Measurements from ENCODE around the gene FAM50B.
A peak's percentile ranks its signal among the peaks of the same experiment; 100 is the strongest.

FAM50B gene

DNA sequence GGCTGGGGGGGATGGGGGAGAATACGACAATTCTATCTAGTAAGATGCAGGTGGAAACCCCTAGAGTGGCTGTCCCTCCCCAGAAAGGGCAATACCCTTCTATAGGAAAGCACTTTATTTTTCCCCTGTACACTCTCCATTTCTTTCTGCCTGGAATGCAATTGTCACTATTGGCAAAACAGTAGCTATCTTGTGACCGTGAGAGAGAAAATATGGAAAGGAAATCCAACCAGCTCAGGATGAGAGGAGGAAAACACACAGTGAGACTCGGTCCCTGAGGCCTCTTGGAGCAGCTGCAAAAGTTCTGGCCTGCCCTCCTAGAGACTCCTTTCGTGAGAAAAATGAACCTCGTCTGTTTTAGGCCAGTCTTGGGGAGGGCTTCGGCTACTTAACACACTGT lies 43.4 kb downstream of the FAM50B start:
- ATAC-seq (replicated peaks) (no peak), DNase-seq (no peak)
- Mint-ChIP-seq H3K36me3 (ENCODE audit: insufficient read depth) (no peaks in the 10 kb centered on the region), H3K9me3 (no peaks in the 10 kb centered on the region), H3K27me3 (peaks cover 11 to 15% of the 10 kb centered on the region in 2 donors), H3K27ac (no peak overlapping the region), H3K4me3 (no peak overlapping the region), H3K4me1 (ENCODE audit: low read depth in 2 of 2) (no peaks in the 10 kb centered on the region)

DNA sequence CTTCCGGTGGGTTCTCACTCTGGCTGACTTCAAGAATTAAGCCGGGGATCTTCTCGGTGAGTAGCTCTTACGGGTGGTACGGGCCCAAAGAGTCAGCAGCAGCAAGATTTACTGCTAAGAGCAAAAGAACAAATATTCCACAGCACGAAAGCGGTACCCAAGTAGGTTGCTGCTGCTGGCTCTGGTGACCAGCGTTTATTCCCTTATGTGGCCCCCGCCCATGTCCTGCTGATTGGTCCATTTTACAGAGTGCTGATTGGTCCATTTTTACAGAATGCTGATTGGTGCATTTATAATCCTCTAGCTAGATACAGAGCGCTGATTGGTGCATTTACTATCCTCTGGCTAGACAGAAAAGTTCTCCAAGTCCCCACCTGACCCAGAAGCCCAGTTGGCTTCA lies 44.3 kb downstream of the FAM50B start:
- Mint-ChIP-seq H3K9me3 (no peaks in the 10 kb centered on the region), H3K4me3 (no peak overlapping the region), H3K27me3 (peaks cover 15 to 18% of the 10 kb centered on the region in 2 donors), H3K27ac (no peak overlapping the region), H3K36me3 (ENCODE audit: insufficient read depth) (no peaks in the 10 kb centered on the region), H3K4me1 (ENCODE audit: low read depth in 2 of 2) (no peaks in the 10 kb centered on the region)
- DNase-seq (no peak), ATAC-seq (replicated peaks) (no peak)

DNA sequence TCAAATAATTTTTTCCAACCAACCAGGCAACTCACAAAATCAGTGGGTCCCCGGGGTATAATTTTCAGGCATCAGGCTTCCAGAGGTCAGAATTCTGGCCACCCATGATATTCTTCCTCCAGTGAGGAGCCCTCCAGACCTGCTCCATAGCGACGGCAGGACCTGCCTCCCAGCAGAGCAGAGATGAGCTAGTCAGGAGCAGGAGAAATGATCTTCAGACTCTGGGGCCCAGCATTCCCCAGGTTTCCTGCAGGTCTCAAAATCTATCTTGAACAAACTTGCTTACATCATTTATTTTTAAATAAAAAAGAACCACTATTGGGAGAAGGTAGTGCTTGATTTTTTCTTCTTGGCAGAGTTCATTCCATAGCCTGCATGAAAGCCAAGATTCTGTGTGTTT lies 44.7 kb downstream of the FAM50B start:
- Mint-ChIP-seq H3K27ac (no peak overlapping the region), H3K27me3 (peaks cover 19 to 22% of the 10 kb centered on the region in 2 donors)
- ATAC-seq (replicated peaks), result no peak

DNA sequence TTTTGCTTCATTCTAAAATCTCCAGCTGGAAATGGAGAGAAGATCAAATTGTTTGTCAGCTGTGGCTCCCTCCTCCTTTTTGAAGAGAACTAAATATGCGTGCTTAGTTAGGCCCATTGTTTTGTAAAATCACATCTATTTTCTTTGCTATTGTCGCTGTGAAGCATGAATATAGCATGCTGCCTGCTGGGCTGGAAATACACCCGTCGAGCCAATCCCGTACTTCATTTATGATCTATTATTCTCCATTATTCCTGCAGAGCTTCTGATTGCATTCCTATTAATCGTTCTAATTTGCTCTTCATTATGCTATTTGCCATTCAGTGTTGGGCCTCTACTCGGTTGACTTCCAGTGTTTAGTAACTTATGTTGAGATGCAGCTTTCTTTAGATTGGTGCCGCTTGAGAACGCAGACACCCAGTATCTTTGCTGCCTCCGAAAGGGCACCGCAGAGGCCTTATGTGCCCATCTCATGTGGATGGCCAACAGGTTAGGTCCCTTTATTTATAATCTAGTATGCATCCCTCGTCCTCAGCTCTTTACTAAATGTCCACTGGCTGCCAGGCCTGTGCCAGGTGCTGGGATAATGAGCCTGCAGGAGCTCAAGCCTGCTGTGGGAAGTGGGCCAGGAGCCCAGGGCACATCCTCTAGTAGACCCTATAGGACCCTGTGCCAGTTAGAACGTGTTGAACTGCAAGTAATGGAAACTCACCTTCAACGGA lies 45.6 kb downstream of the FAM50B start:
- no peak overlapping the region for H3K27ac Mint-ChIP-seq
- no peaks in the 10 kb centered on the region for H3K36me3 Mint-ChIP-seq (ENCODE audit: insufficient read depth)
- H3K27me3 Mint-ChIP-seq, result peaks cover 28% of the 10 kb centered on the region in 2 donors
- no peaks in the 10 kb centered on the region for H3K4me1 Mint-ChIP-seq (ENCODE audit: low read depth in 2 of 2)
- DNase-seq (no peak), ATAC-seq (replicated peaks) (no peak)
- H3K4me3 Mint-ChIP-seq, result no peak overlapping the region
- H3K9me3 Mint-ChIP-seq, result no peaks in the 10 kb centered on the region

More for the DNA sequence above, 44.7 kb downstream of the FAM50B start:
- Mint-ChIP-seq H3K36me3 (ENCODE audit: insufficient read depth) (no peaks in the 10 kb centered on the region), H3K4me3 (no peak overlapping the region), H3K4me1 (ENCODE audit: low read depth in 2 of 2) (no peaks in the 10 kb centered on the region), H3K9me3 (no peaks in the 10 kb centered on the region)
- DNase-seq, result no peak

GRCh38 chr6:3895312-3895653 lies 46.1 kb downstream of the FAM50B start:
- Mint-ChIP-seq H3K36me3 (ENCODE audit: insufficient read depth) (no peaks in the 10 kb centered on the region), H3K9me3 (no peaks in the 10 kb centered on the region), H3K4me1 (ENCODE audit: low read depth in 2 of 2) (no peaks in the 10 kb centered on the region), H3K27ac (no peak overlapping the region), H3K27me3 (peaks cover 28% of the 10 kb centered on the region in 2 donors), H3K4me3 (no peak overlapping the region)
- ATAC-seq (replicated peaks) (no peak), DNase-seq (no peak)

GRCh38 chr6:3895805-3896204 lies 46.6 kb downstream of the FAM50B start:
- no peaks in the 10 kb centered on the region for H3K36me3 Mint-ChIP-seq (ENCODE audit: insufficient read depth)
- no peak for DNase-seq
- no peak for ATAC-seq (replicated peaks)
- peak overlapping the region in 1 of 2 donors; percentile 58 for H3K27ac Mint-ChIP-seq
- no peak overlapping the region for H3K4me3 Mint-ChIP-seq
- no peaks in the 10 kb centered on the region for H3K4me1 Mint-ChIP-seq (ENCODE audit: low read depth in 2 of 2)
- no peaks in the 10 kb centered on the region for H3K9me3 Mint-ChIP-seq
- H3K27me3 Mint-ChIP-seq, result peaks cover 23 to 31% of the 10 kb centered on the region in 2 donors

- H3K4me3 Mint-ChIP-seq, result no peak overlapping the region
- H3K27ac Mint-ChIP-seq, result no peak overlapping the region
- DNase-seq (no peak), ATAC-seq (replicated peaks) (no peak)
- no peaks in the 10 kb centered on the region for H3K36me3 Mint-ChIP-seq (ENCODE audit: insufficient read depth)
- H3K4me1 Mint-ChIP-seq (ENCODE audit: low read depth in 2 of 2), result no peaks in the 10 kb centered on the region
- peaks cover 40 to 45% of the 10 kb centered on the region in 2 donors for H3K27me3 Mint-ChIP-seq
- no peaks in the 10 kb centered on the region for H3K9me3 Mint-ChIP-seq
Observed at GRCh38 chr6:3898265-3898994, 49.3 kb downstream of the FAM50B start.

DNA sequence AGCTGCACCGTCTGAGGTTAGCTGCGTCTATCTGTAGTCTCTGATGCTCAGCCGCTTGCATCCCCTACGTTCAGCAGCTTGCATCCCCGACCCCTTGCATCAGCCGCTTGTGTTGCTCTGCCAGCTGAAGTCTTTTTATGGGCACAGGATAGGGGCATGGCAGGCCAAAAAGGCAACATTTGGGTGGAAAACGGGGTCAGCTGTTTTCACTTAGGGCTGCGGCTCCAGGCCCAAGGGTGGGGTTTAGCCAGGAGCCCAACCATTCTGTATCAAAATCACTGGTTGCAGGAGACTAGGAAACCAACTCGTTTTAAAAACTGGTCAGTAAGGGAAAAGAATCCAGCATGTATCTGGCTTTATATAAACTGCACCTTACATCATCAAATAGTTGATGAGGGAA lies 49.9 kb downstream of the FAM50B start:
- Mint-ChIP-seq H3K36me3 (ENCODE audit: insufficient read depth) (no peaks in the 10 kb centered on the region), H3K9me3 (no peaks in the 10 kb centered on the region), H3K4me1 (ENCODE audit: low read depth in 2 of 2) (no peaks in the 10 kb centered on the region), H3K4me3 (no peak overlapping the region), H3K27ac (no peak overlapping the region), H3K27me3 (peaks cover 45 to 49% of the 10 kb centered on the region in 2 donors)
- no peak for ATAC-seq (replicated peaks)
- no peak for DNase-seq

DNA sequence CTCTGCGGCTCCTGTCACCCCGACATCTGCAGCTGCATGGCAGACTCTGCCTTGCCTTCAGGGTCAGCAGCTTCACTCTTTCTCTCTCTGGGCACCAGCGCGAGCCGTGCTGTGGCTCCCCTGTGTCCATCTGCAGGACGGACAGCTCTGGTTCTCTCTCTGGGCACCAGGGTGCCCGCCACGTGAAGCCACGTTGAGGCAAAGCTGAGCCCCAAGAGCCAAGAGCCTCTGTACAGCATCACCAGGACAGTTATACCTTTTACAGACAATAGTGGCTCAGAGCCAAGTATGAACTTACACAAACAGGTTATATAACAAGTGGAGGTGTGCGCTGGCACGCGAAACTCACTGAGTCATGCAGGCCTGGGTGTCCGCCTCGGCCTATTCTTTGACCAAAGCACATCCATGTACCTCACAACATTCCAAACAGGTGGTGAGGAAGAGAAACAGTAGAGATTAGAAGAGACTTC lies 50.8 kb downstream of the FAM50B start:
- H3K36me3 Mint-ChIP-seq (ENCODE audit: insufficient read depth), result no peaks in the 10 kb centered on the region
- no peak overlapping the region for H3K27ac Mint-ChIP-seq
- H3K4me3 Mint-ChIP-seq, result no peak overlapping the region
- no peaks in the 10 kb centered on the region for H3K9me3 Mint-ChIP-seq
- peaks cover 47 to 50% of the 10 kb centered on the region in 2 donors for H3K27me3 Mint-ChIP-seq
- no peaks in the 10 kb centered on the region for H3K4me1 Mint-ChIP-seq (ENCODE audit: low read depth in 2 of 2)
- DNase-seq (no peak), ATAC-seq (replicated peaks) (no peak)
